OCI-LY7 (cell line): ENCODE data around the gene EIF4H.

ENCODE experiments used
- CTCF ChIP-seq: fragments of 200-600 bp; sonication (generic); conservative IDR thresholded peaks from 2 replicates; pipeline ENCODE4 v1.5.1; 2014; ENCODE audit warnings: mild to moderate bottlenecking, antibody characterized with exemption, low read length, moderate library complexity, mixed read lengths
- EZH2phosphoT487 ChIP-seq: fragments of 200-600 bp; sonication (generic); IDR thresholded peaks from 2 replicates; pipeline ENCODE4 v1.6.1; 2018; ENCODE audit warnings: low read depth, borderline replicate concordance, mild to moderate bottlenecking, mixed run types, antibody characterized with exemption, low read length, moderate library complexity, mixed read lengths

DNA sequence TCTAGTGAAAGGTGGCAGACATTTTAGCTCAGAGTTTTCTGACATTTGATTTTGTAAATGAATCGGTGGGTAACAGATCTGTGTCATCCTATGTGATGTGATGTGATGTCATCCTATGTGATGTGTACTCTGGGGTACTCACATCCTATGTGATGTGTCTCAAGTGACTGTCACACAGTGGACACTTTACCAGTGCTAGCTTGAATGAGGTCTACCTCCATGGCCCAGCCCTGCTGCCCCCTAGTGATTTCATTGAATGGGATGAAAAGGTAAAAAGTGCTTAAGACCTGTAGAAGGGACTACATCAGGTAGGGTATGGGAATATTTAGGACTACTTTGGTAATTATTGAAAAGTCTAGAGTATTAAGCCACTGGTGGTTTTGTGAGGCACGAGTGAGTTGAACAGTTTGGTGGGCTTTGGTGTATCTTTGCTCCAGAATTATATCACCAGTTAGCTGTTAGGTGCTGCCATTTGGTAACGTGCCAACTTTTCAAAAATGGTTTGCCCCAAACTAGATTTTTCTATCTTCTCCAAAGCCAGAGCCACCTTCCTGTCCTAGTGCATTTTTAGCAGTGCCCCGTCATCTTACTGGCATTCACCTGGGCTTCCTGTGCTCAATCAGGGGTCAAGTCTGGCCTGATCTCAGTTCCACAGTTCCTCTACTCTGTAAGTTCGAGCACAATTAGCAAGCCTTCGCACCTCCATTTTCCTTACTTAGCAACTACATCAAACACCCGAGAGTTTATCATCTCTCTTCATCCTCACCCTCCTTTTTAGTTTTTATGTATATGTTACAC is 9.7 kb downstream of the EIF4H start:
- TF ChIP-seq CTCF (peak; percentile 86), EZH2phosphoT487 (no peak)
